Measurements from ENCODE around the gene CASP9.

The CASP9 gene

DNA sequence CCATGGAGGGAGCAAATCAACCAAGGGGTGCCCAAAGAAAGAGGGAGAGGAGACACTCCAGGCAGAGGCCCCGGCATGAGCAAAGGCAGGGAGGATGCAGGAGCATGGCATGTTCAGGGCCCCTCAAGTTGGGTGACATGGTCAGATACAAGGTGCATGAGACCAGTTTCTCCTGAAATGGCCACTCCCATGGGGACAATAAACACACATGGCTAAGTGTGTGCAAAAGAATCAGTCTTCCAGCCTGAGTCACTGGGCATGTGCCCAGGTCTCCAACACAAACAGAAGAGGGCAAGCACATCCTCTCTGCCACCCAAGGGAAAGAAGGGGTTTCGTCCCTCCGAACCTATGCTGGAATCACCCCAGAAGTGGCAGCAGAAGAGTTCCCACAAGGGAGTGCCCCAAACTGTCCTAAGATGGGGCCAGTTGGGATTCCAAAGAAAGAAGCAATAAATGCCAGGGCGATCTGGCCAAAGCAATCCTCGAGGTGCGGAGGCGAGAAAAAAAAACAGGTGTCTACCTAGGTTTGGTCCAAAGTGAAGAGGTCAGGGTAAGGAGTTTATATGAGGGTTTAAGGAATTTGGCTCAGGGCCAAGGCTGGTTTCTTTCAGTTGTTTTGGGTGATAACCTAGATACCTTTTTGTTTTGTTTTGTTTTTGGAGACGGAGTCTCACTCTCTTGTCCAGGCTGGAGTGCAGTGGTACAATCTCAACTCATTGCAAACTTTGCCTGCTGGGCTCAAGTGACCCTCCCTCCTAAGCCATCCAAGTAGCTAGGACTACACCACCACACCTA is 13.2 kb downstream of the CASP9 start:
- peaks cover under 1% of the 10 kb centered on the region for H3K36me3 ChIP-seq (ENCODE audit: control insufficient read depth, insufficient read depth, low read length)
- H3K4me3 ChIP-seq (ENCODE audit: low read depth, low read length): no peak overlapping the region
- no peak overlapping the region for H3K9ac ChIP-seq (ENCODE audit: low read depth, low read length)
- H3K4me1 ChIP-seq (ENCODE audit: control insufficient read depth, insufficient read depth, low read length): peaks cover 22% of the 10 kb centered on the region
- H3K9me3 ChIP-seq (ENCODE audit: control insufficient read depth, insufficient read depth, low read length): no peaks in the 10 kb centered on the region
- H3K27me3 ChIP-seq (ENCODE audit: control insufficient read depth, insufficient read depth, low read length): no peaks in the 10 kb centered on the region

GRCh38 chr1:15509586-15509985 is 14.4 kb downstream of the CASP9 start:
- Histone ChIP-seq H3K4me3 (ENCODE audit: low read depth, low read length) (no peak overlapping the region), H3K9ac (ENCODE audit: low read depth, low read length) (no peak overlapping the region), H3K36me3 (ENCODE audit: control insufficient read depth, insufficient read depth, low read length) (peaks cover 5% of the 10 kb centered on the region), H3K27me3 (ENCODE audit: control insufficient read depth, insufficient read depth, low read length) (no peaks in the 10 kb centered on the region), H3K9me3 (ENCODE audit: control insufficient read depth, insufficient read depth, low read length) (no peaks in the 10 kb centered on the region), H3K4me1 (ENCODE audit: control insufficient read depth, insufficient read depth, low read length) (peaks cover 22% of the 10 kb centered on the region)

GRCh38 chr1:15508700-15509487 is 15.1 kb downstream of the CASP9 start:
- Histone ChIP-seq H3K4me1 (ENCODE audit: control insufficient read depth, insufficient read depth, low read length) (peaks cover 22% of the 10 kb centered on the region), H3K9ac (ENCODE audit: low read depth, low read length) (peak overlapping the region; percentile 77), H3K27me3 (ENCODE audit: control insufficient read depth, insufficient read depth, low read length) (no peaks in the 10 kb centered on the region), H3K36me3 (ENCODE audit: control insufficient read depth, insufficient read depth, low read length) (peaks cover 8% of the 10 kb centered on the region), H3K9me3 (ENCODE audit: control insufficient read depth, insufficient read depth, low read length) (no peaks in the 10 kb centered on the region), H3K4me3 (ENCODE audit: low read depth, low read length) (peak overlapping the region; percentile 12)

DNA sequence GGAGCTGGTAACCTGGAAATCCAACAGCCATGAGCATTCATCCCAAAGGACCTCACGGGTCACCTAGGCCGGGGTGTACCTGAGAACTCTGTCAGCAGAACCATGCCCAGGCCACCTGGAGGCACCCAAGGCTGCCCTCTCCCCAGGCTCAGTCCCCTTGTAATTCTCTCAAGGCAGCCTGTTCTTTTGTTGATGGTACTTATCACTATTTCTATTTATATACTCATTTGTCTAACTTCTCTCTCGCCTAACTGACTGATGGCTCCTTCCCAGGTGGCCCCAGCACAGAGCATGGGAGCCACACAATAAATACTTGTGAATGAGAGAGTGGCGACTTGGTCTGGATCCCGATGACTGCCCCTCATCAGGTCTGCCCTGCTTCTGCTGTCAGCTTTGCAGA is 16.7 kb downstream of the CASP9 start:
- H3K4me1 ChIP-seq (ENCODE audit: control insufficient read depth, insufficient read depth, low read length): peaks cover 22% of the 10 kb centered on the region
- peaks cover 11% of the 10 kb centered on the region for H3K36me3 ChIP-seq (ENCODE audit: control insufficient read depth, insufficient read depth, low read length)
- no peak overlapping the region for H3K9ac ChIP-seq (ENCODE audit: low read depth, low read length)
- H3K27me3 ChIP-seq (ENCODE audit: control insufficient read depth, insufficient read depth, low read length): no peaks in the 10 kb centered on the region
- no peak overlapping the region for H3K4me3 ChIP-seq (ENCODE audit: low read depth, low read length)
- no peaks in the 10 kb centered on the region for H3K9me3 ChIP-seq (ENCODE audit: control insufficient read depth, insufficient read depth, low read length)

GRCh38 chr1:15506831-15507230 is 17.2 kb downstream of the CASP9 start:
- no peak overlapping the region for H3K4me3 ChIP-seq (ENCODE audit: low read depth, low read length)
- H3K36me3 ChIP-seq (ENCODE audit: control insufficient read depth, insufficient read depth, low read length): peaks cover 12% of the 10 kb centered on the region
- no peaks in the 10 kb centered on the region for H3K9me3 ChIP-seq (ENCODE audit: control insufficient read depth, insufficient read depth, low read length)

DNA sequence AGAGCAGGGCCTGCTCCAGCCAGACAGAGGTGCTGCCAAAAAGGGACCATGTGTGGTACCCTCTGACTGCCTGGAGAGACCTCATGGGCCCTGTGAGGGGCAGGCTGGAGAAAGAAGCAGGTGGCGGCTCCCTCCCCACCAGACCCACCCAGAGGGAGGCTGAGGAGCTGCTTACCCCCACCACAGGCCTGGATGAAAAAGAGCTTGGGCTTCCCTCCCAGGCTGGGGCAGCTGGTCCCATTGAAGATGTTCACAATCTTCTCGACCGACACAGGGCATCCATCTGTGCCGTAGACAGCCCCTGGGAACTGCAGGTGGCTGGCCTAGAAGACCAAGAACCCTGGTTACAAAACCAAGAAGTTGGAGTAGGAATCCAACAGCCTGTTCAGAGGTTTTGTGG is 19.6 kb downstream of the CASP9 start:
- Histone ChIP-seq H3K9ac (ENCODE audit: low read depth, low read length) (no peak overlapping the region), H3K27me3 (ENCODE audit: control insufficient read depth, insufficient read depth, low read length) (no peaks in the 10 kb centered on the region), H3K4me3 (ENCODE audit: low read depth, low read length) (no peak overlapping the region), H3K9me3 (ENCODE audit: control insufficient read depth, insufficient read depth, low read length) (no peaks in the 10 kb centered on the region), H3K4me1 (ENCODE audit: control insufficient read depth, insufficient read depth, low read length) (peaks cover 18% of the 10 kb centered on the region), H3K36me3 (ENCODE audit: control insufficient read depth, insufficient read depth, low read length) (peaks cover 12% of the 10 kb centered on the region)

More at GRCh38 chr1:15506831-15507230, 17.2 kb downstream of the CASP9 start:
- Histone ChIP-seq H3K9ac (ENCODE audit: low read depth, low read length) (no peak overlapping the region), H3K27me3 (ENCODE audit: control insufficient read depth, insufficient read depth, low read length) (no peaks in the 10 kb centered on the region), H3K4me1 (ENCODE audit: control insufficient read depth, insufficient read depth, low read length) (peaks cover 22% of the 10 kb centered on the region)

DNA sequence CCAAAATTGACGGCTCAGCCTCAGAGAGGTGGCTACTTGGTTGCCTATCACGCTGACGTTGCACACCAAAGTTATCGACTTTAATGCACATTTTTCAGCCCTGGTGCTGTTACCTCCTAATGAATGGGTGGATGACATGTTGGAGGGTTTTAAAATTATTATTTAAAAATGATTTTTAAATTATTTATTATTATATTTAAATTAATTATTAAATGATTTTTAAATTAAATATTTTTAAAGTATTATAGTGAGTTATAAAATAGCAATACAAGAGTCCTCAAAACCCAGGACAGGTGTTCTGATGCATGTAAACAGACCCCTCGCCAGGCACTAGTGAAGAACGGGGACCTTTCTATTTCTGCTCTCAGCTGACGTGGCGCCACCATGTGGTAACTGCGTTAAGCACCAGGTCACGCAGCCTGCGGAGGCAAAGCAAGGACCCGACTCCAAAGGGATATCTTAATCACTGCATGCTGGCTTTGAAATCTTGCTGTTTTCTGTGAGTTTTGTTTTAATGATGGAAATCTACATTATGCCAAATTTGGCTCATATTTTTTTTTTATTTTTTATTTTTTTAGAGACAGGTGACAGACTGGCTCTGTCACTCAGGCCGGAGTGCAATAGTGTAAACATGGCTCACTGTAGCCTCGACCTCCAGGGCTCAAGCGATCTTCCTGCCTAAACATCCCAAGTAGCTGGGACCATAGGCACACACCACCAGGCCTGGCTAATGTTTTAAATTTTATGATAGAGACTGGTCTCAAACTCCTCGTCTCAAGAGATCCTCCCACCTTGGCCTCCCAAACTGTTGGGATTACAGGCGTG is 22.6 kb downstream of the CASP9 start:
- Histone ChIP-seq H3K9ac (ENCODE audit: low read depth, low read length) (no peak overlapping the region), H3K36me3 (ENCODE audit: control insufficient read depth, insufficient read depth, low read length) (peaks cover 16% of the 10 kb centered on the region), H3K4me3 (ENCODE audit: low read depth, low read length) (no peak overlapping the region), H3K4me1 (ENCODE audit: control insufficient read depth, insufficient read depth, low read length) (peaks cover 2% of the 10 kb centered on the region), H3K9me3 (ENCODE audit: control insufficient read depth, insufficient read depth, low read length) (no peaks in the 10 kb centered on the region), H3K27me3 (ENCODE audit: control insufficient read depth, insufficient read depth, low read length) (no peaks in the 10 kb centered on the region)

GRCh38 chr1:15500184-15501178 is 23.5 kb downstream of the CASP9 start:
- Histone ChIP-seq H3K9ac (ENCODE audit: low read depth, low read length) (no peak overlapping the region), H3K9me3 (ENCODE audit: control insufficient read depth, insufficient read depth, low read length) (no peaks in the 10 kb centered on the region), H3K27me3 (ENCODE audit: control insufficient read depth, insufficient read depth, low read length) (no peaks in the 10 kb centered on the region), H3K4me1 (ENCODE audit: control insufficient read depth, insufficient read depth, low read length) (peaks cover 2% of the 10 kb centered on the region), H3K4me3 (ENCODE audit: low read depth, low read length) (no peak overlapping the region), H3K36me3 (ENCODE audit: control insufficient read depth, insufficient read depth, low read length) (peaks cover 12% of the 10 kb centered on the region)

- H3K4me1 ChIP-seq (ENCODE audit: control insufficient read depth, insufficient read depth, low read length): no peaks in the 10 kb centered on the region
- H3K9me3 ChIP-seq (ENCODE audit: control insufficient read depth, insufficient read depth, low read length): no peaks in the 10 kb centered on the region
- no peaks in the 10 kb centered on the region for H3K27me3 ChIP-seq (ENCODE audit: control insufficient read depth, insufficient read depth, low read length)
- H3K36me3 ChIP-seq (ENCODE audit: control insufficient read depth, insufficient read depth, low read length): peaks cover 13% of the 10 kb centered on the region
- no peak overlapping the region for H3K9ac ChIP-seq (ENCODE audit: low read depth, low read length)
- no peak overlapping the region for H3K4me3 ChIP-seq (ENCODE audit: low read depth, low read length)
Measured at GRCh38 chr1:15493869-15494390, 30.1 kb downstream of the CASP9 start.

DNA sequence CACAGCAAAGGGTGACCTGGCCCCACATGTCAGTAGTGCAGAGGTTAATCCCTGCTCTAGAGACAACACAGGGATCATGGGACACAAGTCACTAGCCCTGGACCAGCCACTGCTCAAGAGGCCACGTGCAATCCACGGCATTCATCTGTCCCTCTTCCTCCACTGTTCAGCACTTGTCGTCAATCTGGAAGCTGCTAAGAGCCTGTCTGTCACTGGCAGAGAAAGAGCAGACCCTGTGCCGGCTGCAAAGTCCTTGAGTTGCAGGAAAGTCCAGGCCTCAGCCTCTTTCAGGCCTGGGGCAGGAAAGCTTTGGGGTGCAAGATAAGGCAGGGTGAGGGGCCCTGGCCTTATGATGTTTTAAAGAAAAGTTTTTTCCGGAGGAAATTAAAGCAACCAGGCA is 31.4 kb downstream of the CASP9 start:
- Histone ChIP-seq H3K4me1 (ENCODE audit: control insufficient read depth, insufficient read depth, low read length) (no peaks in the 10 kb centered on the region), H3K9ac (ENCODE audit: low read depth, low read length) (no peak overlapping the region), H3K4me3 (ENCODE audit: low read depth, low read length) (no peak overlapping the region), H3K9me3 (ENCODE audit: control insufficient read depth, insufficient read depth, low read length) (no peaks in the 10 kb centered on the region), H3K36me3 (ENCODE audit: control insufficient read depth, insufficient read depth, low read length) (peaks cover 13% of the 10 kb centered on the region), H3K27me3 (ENCODE audit: control insufficient read depth, insufficient read depth, low read length) (no peaks in the 10 kb centered on the region)

All from iPS-15b (cell line).